Medulla oblongata (tissue), 1 donor: ENCODE results near the gene NASP.

Source experiments
- DNase-seq: peaks from one replicate; pipeline ENCODE4 v3.0.0-alpha.2; 2015; ENCODE audit errors: extremely low spot score

The NASP gene

GRCh38 chr1:45583666-45584350 is at the start of gene NASP:
NASP (plus strand) TSS chr1:45584041; CDS start chr1:45584147, 106 bp downstream.
- DNase-seq = peak; percentile 93

DNA sequence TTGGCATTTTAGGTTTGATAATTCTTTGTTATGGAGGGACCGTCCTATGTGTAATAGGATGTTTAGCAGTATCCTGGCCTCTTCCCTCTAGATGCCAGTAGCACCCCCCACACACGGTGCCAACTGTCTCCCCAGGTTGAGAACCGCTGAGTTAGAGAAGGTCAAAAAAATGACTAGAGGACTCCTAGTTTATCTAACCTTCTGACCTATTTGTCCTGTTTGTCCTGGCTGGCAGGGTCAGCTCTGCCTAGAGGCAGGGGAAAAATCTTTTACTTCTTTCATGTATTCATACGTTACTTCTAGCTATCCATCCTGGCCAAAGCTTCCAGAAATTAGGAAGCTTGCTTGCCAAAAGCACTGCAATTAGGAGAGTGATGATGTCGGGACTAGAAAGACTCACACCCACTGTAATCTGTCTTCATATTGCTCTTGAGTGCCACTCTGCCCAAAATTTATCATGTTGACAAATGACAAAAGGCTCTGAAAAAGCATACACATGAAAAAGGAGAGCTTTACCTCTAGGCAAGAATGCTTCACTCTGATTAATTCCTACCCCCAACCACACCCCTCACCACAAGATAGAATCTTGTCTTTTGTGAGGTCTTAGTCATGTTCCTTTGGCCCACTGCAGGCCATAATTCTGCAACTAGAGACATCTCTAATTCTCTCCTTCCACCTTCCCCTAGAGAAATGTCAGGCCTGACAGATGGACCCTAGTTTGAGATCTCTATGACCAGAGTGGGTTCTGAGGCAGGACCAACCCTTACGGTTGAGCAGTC is 47.7 kb upstream of the NASP start:
- DNase-seq = no peak

GRCh38 chr1:45536886-45537285 is 47.0 kb upstream of the NASP start:
- DNase-seq = no peak

DNA sequence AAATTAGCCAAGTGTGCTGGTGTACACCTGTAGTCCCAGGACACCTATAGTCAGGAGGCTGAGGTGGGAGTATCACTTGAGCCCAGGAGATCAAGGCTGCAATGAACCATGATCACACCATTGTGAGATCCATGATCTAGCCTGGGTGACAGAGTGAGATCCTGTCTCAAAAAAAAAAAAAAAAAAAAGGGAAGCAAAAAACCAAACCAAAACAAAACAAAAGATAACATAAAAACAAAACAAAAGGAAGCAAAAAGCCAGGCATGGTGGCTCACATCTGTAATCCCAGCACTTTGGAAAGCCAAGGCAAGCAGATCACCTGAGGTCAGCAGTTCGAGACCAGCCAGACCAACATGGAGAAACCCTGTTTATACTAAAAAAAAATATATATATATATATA is 42.6 kb upstream of the NASP start:
- no peak for DNase-seq

GRCh38 chr1:45542591-45542990 is 41.2 kb upstream of the NASP start:
- DNase-seq = peak; percentile 46

- peak; percentile 81 for DNase-seq
Measured at GRCh38 chr1:45543581-45544417, 40.0 kb upstream of the NASP start.

GRCh38 chr1:45544530-45544929 is 39.3 kb upstream of the NASP start:
- DNase-seq = no peak

DNA sequence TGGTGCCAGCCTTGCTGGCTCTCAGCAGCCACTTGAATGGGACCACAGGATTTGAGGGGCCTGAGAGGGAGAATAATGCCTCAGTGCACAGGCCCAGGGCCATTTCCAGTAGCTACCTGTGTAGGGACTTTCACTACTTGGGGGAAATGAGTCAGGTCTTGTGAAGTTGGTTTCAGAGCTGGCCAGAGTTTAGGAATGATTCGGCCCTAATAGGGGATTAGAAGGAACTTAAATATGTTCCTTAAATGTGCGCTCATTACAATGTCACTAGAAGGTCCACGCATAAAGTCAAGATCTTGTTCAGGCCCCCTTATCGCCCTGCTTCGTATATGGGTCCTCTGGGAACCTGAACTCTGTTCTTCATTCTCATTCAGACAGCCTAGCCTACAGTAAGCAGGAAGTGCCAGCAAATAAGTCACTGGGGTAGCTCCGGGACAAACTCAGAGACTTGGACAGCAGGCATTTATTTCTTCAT is 38.8 kb upstream of the NASP start:
- no peak for DNase-seq

DNA sequence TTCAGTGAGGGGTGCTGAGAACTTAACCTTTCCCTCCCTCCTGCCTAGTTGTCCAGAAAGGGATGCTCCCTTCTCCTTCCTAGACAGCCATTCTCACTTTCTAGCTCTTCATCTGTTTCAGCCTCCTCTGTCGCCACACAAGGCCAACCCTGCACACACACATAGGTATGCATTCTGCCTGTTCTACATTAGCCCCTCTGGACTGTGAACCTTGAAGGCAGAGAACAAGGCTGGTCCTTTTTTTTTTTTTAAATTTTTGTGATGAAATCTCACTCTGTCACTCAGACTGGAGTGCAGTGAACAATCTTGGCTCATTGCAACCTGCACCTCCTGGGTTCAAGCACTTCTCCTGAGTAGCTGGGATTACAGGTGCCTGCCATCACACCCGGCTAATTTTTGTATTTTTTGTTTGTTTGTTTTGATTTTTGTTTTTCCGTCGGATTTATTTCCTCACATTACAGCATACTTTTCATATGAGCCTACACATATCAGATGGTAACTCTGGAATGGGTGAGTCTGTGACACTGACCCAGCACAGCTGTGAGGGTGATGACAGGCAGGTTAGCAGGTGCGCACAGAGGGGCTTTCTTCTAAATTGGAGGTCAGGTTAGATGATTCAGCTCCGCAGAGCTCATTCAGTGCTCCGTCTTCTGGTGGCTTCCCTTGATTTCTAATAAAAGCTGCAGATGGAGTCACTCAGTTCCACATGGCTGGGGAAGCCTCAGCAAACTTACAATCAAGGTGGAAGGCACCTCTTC is 38.1 kb upstream of the NASP start:
- no peak for DNase-seq

GRCh38 chr1:45550401-45551351 is 33.2 kb upstream of the NASP start, which contains the start of gene AKR1A1:
AKR1A1 (plus strand) TSS chr1:45550826; CDS start chr1:45561795, 10,969 bp downstream.
- DNase-seq = peak; percentile 93

DNA sequence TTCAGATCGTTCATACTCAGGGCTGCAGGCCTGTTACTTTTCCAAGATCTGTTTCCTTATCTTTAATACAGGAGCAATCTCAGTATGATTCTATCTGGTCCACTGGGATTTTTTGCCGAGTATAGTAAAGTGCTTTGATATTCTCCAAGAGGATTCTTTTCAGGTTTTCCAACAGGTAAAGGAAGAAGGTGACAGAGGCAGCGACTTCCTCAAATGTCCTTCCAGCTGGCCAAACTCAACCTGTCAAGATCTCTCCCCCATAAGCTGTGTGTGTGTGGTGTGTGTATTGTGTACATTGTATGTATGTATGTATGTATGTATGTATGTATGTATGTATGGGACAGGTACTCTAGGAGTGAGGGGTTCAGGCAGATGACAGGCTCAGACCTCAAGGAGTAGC is 32.2 kb upstream of the NASP start:
- no peak for DNase-seq

DNA sequence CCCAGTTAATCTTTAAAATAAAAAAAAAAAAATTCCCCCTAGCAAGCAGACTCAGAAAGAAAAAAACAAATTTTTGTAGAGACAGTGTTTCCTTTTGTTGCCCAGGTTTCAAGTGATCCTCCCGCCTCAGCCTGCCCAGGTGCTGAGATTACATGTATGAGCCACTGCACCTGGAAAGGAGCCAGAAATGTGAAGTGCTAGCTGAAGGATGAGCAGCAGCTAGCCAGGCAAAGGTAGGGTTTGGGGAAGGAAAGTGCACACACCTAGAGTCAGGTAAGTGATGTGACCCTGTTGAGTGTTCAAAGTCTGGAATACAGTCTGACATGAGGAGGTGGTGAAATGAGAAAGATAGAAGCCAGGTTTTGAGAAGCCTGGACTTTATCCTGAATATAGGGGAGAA is 31.5 kb upstream of the NASP start:
- DNase-seq = no peak

DNA sequence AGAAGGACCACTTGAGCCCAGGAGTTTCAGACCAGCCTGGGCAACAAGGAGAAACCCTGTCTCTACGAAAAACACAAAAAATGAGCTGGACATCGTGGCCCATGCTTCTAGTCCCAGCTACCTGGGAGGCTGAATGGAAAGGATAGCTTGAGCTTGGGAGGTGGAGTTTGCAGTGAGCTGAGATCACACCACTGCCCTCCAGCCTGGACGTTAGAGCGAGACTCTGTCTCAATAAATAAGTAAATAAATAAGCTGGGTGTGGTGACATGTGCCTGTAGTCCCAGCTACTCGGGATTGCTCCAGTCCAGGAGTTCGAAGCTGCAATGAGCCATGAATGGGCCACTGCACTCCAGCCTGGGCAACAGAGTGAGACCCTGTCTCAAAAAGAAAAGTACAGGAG is 29.6 kb upstream of the NASP start:
- DNase-seq = no peak

- DNase-seq = no peak
Measured at GRCh38 chr1:45557422-45557944, 26.4 kb upstream of the NASP start.

DNA sequence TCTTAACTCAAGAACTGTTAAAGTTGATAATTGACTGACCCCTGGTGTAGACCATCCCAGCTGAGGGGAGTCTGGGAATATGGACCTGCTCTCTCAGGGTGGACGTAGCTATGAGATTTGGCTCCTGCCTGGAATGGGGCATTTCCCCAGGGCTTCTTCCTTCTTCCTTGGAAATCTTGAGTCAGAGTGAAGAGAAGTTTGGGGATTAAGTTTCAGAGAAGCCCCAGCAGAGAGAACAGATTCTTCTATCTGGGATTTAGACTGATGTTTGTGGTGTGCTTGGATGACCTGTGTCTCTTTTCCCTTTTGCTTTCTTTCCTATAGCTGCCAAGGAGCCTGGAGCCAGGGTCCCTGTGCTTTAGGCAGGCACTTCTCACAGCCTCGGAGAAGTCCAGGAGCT is 20.0 kb upstream of the NASP start:
- no peak for DNase-seq

DNA sequence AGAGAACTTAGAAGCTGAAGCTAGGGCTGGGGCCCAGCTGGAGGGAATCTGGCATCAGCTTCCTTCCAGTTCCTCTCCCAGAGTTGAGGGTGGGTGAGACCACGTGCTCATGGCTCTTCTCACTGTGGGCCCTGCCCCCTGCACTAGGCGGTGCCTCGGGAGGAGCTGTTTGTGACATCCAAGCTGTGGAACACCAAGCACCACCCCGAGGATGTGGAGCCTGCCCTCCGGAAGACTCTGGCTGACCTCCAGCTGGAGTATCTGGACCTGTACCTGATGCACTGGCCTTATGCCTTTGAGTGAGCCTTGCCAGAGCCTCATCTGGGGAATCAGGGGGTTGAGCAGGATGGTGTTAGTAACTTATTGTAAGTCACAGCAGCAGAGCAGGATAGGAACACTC is 17.1 kb upstream of the NASP start:
- no peak for DNase-seq

DNA sequence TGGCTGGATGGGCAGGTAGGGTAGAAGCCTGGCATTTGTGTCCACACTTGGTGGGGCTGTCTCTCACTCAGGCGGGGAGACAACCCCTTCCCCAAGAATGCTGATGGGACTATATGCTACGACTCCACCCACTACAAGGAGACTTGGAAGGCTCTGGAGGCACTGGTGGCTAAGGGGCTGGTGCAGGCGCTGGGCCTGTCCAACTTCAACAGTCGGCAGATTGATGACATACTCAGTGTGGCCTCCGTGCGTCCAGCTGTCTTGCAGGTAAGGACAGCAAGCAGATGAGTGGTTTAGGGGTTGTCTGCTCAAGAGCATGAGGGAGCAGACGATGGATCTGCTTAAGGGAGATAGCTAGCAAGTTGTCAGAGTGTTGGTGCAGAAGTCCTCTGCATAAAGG is 15.9 kb upstream of the NASP start:
- DNase-seq = no peak

- DNase-seq = no peak
Measured at GRCh38 chr1:45568421-45568820, 15.4 kb upstream of the NASP start.

- no peak for DNase-seq
Measured at GRCh38 chr1:45569571-45569961, 14.3 kb upstream of the NASP start.

DNA sequence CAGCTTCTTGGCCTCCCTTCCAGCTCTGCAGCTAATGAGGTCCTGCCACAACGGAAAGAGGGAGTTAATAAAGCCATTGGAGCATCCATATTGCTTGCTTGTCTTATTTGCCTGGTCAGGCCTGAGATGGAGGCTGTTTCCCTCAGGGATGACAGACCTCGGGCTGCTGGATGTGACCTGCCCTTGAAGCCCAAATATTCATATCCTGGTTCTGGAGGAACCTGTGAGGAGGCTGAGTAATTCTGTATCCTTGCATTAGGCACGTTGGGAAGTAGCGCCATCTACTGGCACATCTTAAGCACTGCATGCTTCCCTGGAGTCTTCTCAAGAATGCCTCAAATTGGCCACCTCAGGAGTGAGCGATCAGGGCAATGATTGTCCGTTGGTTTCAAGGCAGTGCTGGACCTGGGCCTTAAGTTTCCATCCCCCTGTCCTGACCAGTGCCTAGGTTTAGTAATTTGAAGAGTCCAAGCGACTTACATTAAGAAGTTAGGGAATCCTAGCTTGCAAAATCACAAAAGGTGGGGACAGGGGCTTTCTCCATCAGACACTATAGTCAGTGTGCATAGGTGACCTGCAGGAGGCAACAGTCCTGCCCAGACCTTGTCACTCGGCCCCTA is 13.8 kb upstream of the NASP start:
- peak; percentile 85 for DNase-seq
